A673 (cell line): Measurements from ENCODE around the gene CLSTN2.

ENCODE experiments used
- CTCF ChIP-seq: fragments of 300-800, 200-600 bp; sonication (generic); conservative IDR thresholded peaks from 2 replicates; pipeline ENCODE4 v1.5.1; 2017; ENCODE audit warnings: low read depth, mild to moderate bottlenecking, antibody characterized with exemption, low read length, moderate library complexity, mixed read lengths
- EZH2 ChIP-seq: fragments of 200-600 bp; sonication (generic); IDR thresholded peaks from 2 replicates; pipeline ENCODE4 v1.6.1; 2017; ENCODE audit warnings: borderline replicate concordance, low read depth, mild to moderate bottlenecking, mixed read lengths, antibody characterized with exemption, low read length; ENCODE audit not compliant: poor library complexity, severe bottlenecking

- TF ChIP-seq CTCF (no peak), EZH2 (no peak)
Measured at GRCh38 chr3:140103986-140104645, 169.1 kb downstream of the CLSTN2 start.
